HFF-Myc (cell line): ENCODE data around the gene NADK2.
"Not testable (repeated sequence)": the region's sequence is repeated elsewhere in the genome, so short reads cannot be mapped to it uniquely, and the experiment has no call there.

Experiments used
- DNase-seq: peaks from one replicate; pipeline ENCODE4 v3.0.0-alpha.2; 2011; ENCODE audit warnings: low read depth; ENCODE audit errors: extremely low read depth
- H3K4me3 ChIP-seq: replicated peaks from 2 replicates; pipeline ENCODE4 v1.5.1; 2011; ENCODE audit warnings: low read depth, mild to moderate bottlenecking, control low read depth, low read length
- CTCF ChIP-seq: IDR thresholded peaks from 2 replicates; pipeline ENCODE4 v1.5.1; 2012; ENCODE audit warnings: mild to moderate bottlenecking, low read depth, low read length, control low read depth; ENCODE audit errors: missing control alignments

The NADK2 gene

GRCh38 chr5:36209664-36210063 is 32.1 kb downstream of the NADK2 start:
- H3K4me3 ChIP-seq = no peak overlapping the region
- DNase-seq = no peak
- no peak for TF ChIP-seq CTCF

- DNase-seq = no peak
- no peak for TF ChIP-seq CTCF
- no peak overlapping the region for H3K4me3 ChIP-seq
These were observed 32.9 kb downstream of the NADK2 start for GRCh38 chr5:36208786-36209185.

- no peak for DNase-seq
- no peak overlapping the region for H3K4me3 ChIP-seq
- TF ChIP-seq CTCF = no peak
These were observed 34.8 kb downstream of the NADK2 start for GRCh38 chr5:36206913-36207312.

GRCh38 chr5:36205329-36205728 is 36.4 kb downstream of the NADK2 start:
- no peak for DNase-seq

GRCh38 chr5:36202521-36202961 is 39.2 kb downstream of the NADK2 start:
- no peak for DNase-seq
- no peak overlapping the region for H3K4me3 ChIP-seq
- no peak for TF ChIP-seq CTCF

More at GRCh38 chr5:36205329-36205728, 36.4 kb downstream of the NADK2 start:
- TF ChIP-seq CTCF = no peak
- no peak overlapping the region for H3K4me3 ChIP-seq

GRCh38 chr5:36200513-36200912 is 41.2 kb downstream of the NADK2 start:
- no peak overlapping the region for H3K4me3 ChIP-seq
- TF ChIP-seq CTCF = no peak
- no peak for DNase-seq

- no peak for DNase-seq
- no peak overlapping the region for H3K4me3 ChIP-seq
- no peak for TF ChIP-seq CTCF
These were observed 42.1 kb downstream of the NADK2 start for GRCh38 chr5:36199620-36200019.

GRCh38 chr5:36198783-36199182 is 42.9 kb downstream of the NADK2 start:
- DNase-seq, H3K4me3 ChIP-seq: not testable (repeated sequence)
